ENCODE results near the gene C1orf21. TPM values are rescaled to one million over a fixed set of nuclear protein-coding genes. Genes with fewer than 3 reads are reported as not detected.

Gene C1orf21
- total RNA-seq, 1 donor from 2014 or later, result 31.8 TPM

GRCh38 chr1:184438363-184438762 lies 51.5 kb downstream of the C1orf21 start:
- no peaks in the 10 kb centered on the region for H3K36me3 Mint-ChIP-seq (ENCODE audit: unreplicated experiment)
- H3K9me3 Mint-ChIP-seq (ENCODE audit: unreplicated experiment), result no peaks in the 10 kb centered on the region
- no peak overlapping the region for H3K27ac Mint-ChIP-seq (ENCODE audit: unreplicated experiment)
- no peaks in the 10 kb centered on the region for H3K27me3 Mint-ChIP-seq (ENCODE audit: unreplicated experiment)
- no peak overlapping the region for H3K4me3 Mint-ChIP-seq (ENCODE audit: unreplicated experiment)
- H3K4me1 Mint-ChIP-seq (ENCODE audit: unreplicated experiment), result no peaks in the 10 kb centered on the region
- DNase-seq (ENCODE audit: extremely low spot score, unreplicated experiment), result no peak
- TF ChIP-seq CTCF (IDR thresholded peaks at IDR 0.05), result no peak

GRCh38 chr1:184442260-184442659 lies 55.4 kb downstream of the C1orf21 start:
- DNase-seq (ENCODE audit: extremely low spot score, unreplicated experiment), result no peak
- H3K27me3 Mint-ChIP-seq (ENCODE audit: unreplicated experiment), result no peaks in the 10 kb centered on the region
- H3K4me3 Mint-ChIP-seq (ENCODE audit: unreplicated experiment), result no peak overlapping the region
- H3K36me3 Mint-ChIP-seq (ENCODE audit: unreplicated experiment), result no peaks in the 10 kb centered on the region
- no peaks in the 10 kb centered on the region for H3K4me1 Mint-ChIP-seq (ENCODE audit: unreplicated experiment)
- no peak overlapping the region for H3K27ac Mint-ChIP-seq (ENCODE audit: unreplicated experiment)
- H3K9me3 Mint-ChIP-seq (ENCODE audit: unreplicated experiment), result no peaks in the 10 kb centered on the region
- no peak for TF ChIP-seq CTCF (IDR thresholded peaks at IDR 0.05)

GRCh38 chr1:184443201-184443600 lies 56.4 kb downstream of the C1orf21 start:
- no peak for TF ChIP-seq CTCF (IDR thresholded peaks at IDR 0.05)
- Mint-ChIP-seq H3K4me3 (ENCODE audit: unreplicated experiment) (no peak overlapping the region), H3K27me3 (ENCODE audit: unreplicated experiment) (no peaks in the 10 kb centered on the region), H3K4me1 (ENCODE audit: unreplicated experiment) (no peaks in the 10 kb centered on the region), H3K27ac (ENCODE audit: unreplicated experiment) (no peak overlapping the region), H3K36me3 (ENCODE audit: unreplicated experiment) (no peaks in the 10 kb centered on the region), H3K9me3 (ENCODE audit: unreplicated experiment) (no peaks in the 10 kb centered on the region)
- DNase-seq (ENCODE audit: extremely low spot score, unreplicated experiment), result no peak

GRCh38 chr1:184443624-184444023 lies 56.8 kb downstream of the C1orf21 start:
- no peak for DNase-seq (ENCODE audit: extremely low spot score, unreplicated experiment)
- no peaks in the 10 kb centered on the region for H3K9me3 Mint-ChIP-seq (ENCODE audit: unreplicated experiment)
- H3K4me1 Mint-ChIP-seq (ENCODE audit: unreplicated experiment), result no peaks in the 10 kb centered on the region
- no peaks in the 10 kb centered on the region for H3K36me3 Mint-ChIP-seq (ENCODE audit: unreplicated experiment)
- H3K4me3 Mint-ChIP-seq (ENCODE audit: unreplicated experiment), result no peak overlapping the region
- no peak for TF ChIP-seq CTCF (IDR thresholded peaks at IDR 0.05)
- H3K27me3 Mint-ChIP-seq (ENCODE audit: unreplicated experiment), result no peaks in the 10 kb centered on the region
- no peak overlapping the region for H3K27ac Mint-ChIP-seq (ENCODE audit: unreplicated experiment)

- no peak overlapping the region for H3K27ac Mint-ChIP-seq (ENCODE audit: unreplicated experiment)
- no peak overlapping the region for H3K4me3 Mint-ChIP-seq (ENCODE audit: unreplicated experiment)
- H3K27me3 Mint-ChIP-seq (ENCODE audit: unreplicated experiment), result no peaks in the 10 kb centered on the region
- H3K9me3 Mint-ChIP-seq (ENCODE audit: unreplicated experiment), result no peaks in the 10 kb centered on the region
- no peaks in the 10 kb centered on the region for H3K4me1 Mint-ChIP-seq (ENCODE audit: unreplicated experiment)
- H3K36me3 Mint-ChIP-seq (ENCODE audit: unreplicated experiment), result no peaks in the 10 kb centered on the region
- no peak for TF ChIP-seq CTCF (IDR thresholded peaks at IDR 0.05)
- no peak for DNase-seq (ENCODE audit: extremely low spot score, unreplicated experiment)
Observed at GRCh38 chr1:184445997-184446396, 59.2 kb downstream of the C1orf21 start.
